Measurements from ENCODE around the gene FLRT2.

FLRT2 gene

DNA sequence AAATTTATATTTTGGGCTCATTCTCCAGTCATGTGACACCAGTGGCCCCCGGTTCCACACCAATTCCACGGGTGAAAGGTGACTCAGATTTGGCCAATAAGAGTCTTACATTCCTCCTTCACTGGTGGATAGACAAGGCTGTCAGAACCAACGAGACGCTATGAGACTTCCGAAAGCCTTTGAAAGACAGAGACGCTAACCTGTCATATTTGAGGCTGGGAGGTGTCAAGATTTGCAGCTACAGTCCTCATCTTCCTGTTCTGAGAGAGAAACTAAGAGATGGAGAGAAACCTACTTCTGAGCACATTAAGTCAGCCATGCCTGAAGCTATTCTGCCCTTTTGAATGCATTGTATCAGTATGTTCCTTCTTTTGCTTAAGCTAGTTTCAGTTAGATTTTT lies 171.2 kb downstream of the FLRT2 start:
- Histone ChIP-seq H3K9ac (ENCODE audit: low read length in 2 of 2) (no peak overlapping the region), H3K36me3 (ENCODE audit: control insufficient read depth in 2 of 2, insufficient read depth in 2 of 2, low read length in 2 of 2) (no peaks in the 10 kb centered on the region), H3K27me3 (ENCODE audit: control insufficient read depth in 1 of 2, insufficient read depth in 2 of 2, low read length in 2 of 2) (no peaks in the 10 kb centered on the region), H3K4me3 (ENCODE audit: low read length in 2 of 2) (no peak overlapping the region), H3K4me1 (ENCODE audit: control insufficient read depth, insufficient read depth, low read length) (no peaks in the 10 kb centered on the region), H3K27ac (ENCODE audit: low read length) (no peak overlapping the region), H3K9me3 (ENCODE audit: control insufficient read depth in 2 of 2, low read length in 2 of 2) (no peaks in the 10 kb centered on the region)

- Histone ChIP-seq H3K9me3 (ENCODE audit: control insufficient read depth in 2 of 2, low read length in 2 of 2) (no peaks in the 10 kb centered on the region), H3K4me1 (ENCODE audit: control insufficient read depth, insufficient read depth, low read length) (no peaks in the 10 kb centered on the region), H3K4me3 (ENCODE audit: low read length in 2 of 2) (no peak overlapping the region), H3K36me3 (ENCODE audit: control insufficient read depth in 2 of 2, insufficient read depth in 2 of 2, low read length in 2 of 2) (no peaks in the 10 kb centered on the region), H3K9ac (ENCODE audit: low read length in 2 of 2) (no peak overlapping the region), H3K27ac (ENCODE audit: low read length) (no peak overlapping the region), H3K27me3 (ENCODE audit: control insufficient read depth in 1 of 2, insufficient read depth in 2 of 2, low read length in 2 of 2) (no peaks in the 10 kb centered on the region)
Measured at GRCh38 chr14:85701763-85702162, 171.8 kb downstream of the FLRT2 start.

DNA sequence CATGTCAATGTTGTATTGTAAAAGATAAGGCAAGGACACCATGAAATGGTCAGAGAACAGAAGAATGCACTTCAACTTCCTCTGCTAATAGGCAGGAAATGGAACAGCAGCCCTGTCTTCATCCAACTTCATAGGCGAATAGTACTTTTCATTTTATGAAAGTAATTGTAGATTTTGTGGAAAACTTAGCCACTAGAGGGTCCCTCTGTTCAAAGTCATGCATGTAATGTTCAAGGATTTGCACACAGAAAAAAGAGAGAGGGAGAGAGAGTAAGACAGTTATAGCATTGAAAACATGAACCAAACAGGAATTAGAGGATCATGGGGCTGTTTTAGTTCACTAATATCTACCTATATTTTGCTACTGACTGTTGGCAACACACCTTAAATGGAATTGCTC lies 172.2 kb downstream of the FLRT2 start:
- Histone ChIP-seq H3K9ac (ENCODE audit: low read length in 2 of 2) (no peak overlapping the region), H3K4me1 (ENCODE audit: control insufficient read depth, insufficient read depth, low read length) (no peaks in the 10 kb centered on the region), H3K36me3 (ENCODE audit: control insufficient read depth in 2 of 2, insufficient read depth in 2 of 2, low read length in 2 of 2) (no peaks in the 10 kb centered on the region), H3K9me3 (ENCODE audit: control insufficient read depth in 2 of 2, low read length in 2 of 2) (no peaks in the 10 kb centered on the region), H3K27me3 (ENCODE audit: control insufficient read depth in 1 of 2, insufficient read depth in 2 of 2, low read length in 2 of 2) (no peaks in the 10 kb centered on the region), H3K27ac (ENCODE audit: low read length) (no peak overlapping the region), H3K4me3 (ENCODE audit: low read length in 2 of 2) (no peak overlapping the region)

DNA sequence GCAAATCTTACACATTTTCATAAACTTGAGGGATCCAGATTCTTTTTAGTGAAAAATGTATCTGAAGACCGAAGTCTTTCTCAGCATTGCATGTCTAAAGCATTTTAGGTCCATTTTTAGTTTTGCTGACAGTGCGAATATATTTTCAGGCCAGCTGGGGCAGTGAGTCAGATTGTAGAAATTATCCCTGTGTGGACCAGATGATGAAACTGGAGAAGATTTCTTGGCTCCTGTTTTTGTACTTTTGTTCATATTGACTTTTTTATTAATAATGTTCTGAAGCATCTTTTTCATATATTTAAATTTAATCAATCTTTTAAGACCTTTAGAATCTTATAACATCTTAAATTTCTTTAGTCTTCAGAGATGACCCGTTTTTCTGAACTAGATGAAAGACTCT lies 173.1 kb downstream of the FLRT2 start:
- Histone ChIP-seq H3K9ac (ENCODE audit: low read length in 2 of 2) (no peak overlapping the region), H3K4me1 (ENCODE audit: control insufficient read depth, insufficient read depth, low read length) (no peaks in the 10 kb centered on the region), H3K9me3 (ENCODE audit: control insufficient read depth in 2 of 2, low read length in 2 of 2) (no peaks in the 10 kb centered on the region), H3K4me3 (ENCODE audit: low read length in 2 of 2) (no peak overlapping the region), H3K27me3 (ENCODE audit: control insufficient read depth in 1 of 2, insufficient read depth in 2 of 2, low read length in 2 of 2) (no peaks in the 10 kb centered on the region), H3K27ac (ENCODE audit: low read length) (no peak overlapping the region), H3K36me3 (ENCODE audit: control insufficient read depth in 2 of 2, insufficient read depth in 2 of 2, low read length in 2 of 2) (no peaks in the 10 kb centered on the region)

All from stomach smooth muscle (tissue), 2 donors.